NCI-H2196 treated with DMSO at 0.1 percent for 48 hours (cell line): ENCODE measurements around the gene SPAG5.

Source experiments
- DNase-seq: peaks from one replicate; lab custom pipeline; 2025; ENCODE audit not compliant: unreplicated experiment; lab: John Stamatoyannopoulos, UW

SPAG5 gene

DNA sequence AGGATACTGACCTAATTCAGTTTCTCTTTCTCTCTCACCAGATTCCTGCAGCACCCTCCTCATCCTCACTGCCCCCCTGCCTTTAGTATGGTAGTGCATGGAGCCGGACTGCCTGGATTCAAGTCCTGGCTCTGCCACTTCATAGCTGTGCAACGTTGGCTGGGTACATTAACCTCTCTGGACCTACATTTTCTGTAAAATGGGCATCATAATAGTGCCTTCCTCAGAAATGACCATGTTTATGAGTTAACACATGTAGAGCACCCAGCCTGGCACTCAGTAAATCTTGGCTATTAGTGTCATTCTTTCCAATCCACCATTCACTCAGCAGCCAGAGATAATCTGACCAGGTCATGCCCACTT, 53.7 kb downstream of the SPAG5 start:
- no peak for DNase-seq

DNA sequence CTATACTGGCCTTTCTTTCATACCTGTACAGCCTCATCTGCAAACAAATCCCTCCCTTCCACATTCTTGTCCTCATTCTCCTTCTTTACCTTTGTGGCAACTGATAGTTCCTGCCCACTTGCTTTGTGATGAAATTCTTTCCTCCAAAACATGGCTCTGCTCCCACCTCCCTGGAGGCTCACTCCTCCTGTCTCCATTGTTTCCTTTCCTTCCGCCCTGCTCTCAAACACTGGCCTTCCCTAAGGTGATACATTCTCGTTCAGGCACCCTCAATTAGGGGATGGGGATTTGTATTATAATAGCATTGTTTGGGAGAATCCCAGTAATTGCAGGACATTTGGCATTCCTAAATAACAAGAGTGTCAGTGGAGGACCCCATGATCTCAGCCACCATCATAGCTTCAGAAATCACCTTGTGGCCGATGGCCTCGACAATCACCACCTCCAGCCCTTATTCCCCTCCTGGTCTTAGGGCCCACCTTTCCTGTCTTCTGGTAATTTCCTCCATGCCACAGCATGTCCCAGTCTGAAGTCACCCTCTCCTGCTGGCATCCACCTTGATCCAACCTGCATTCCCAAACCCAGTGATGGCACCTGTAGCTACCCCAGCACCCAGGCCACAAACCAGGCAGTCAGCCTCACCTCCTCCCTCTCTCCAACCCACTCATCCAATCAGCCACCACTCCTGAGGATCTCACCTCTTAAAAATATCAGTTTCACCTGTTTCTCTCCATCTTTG, 54.3 kb downstream of the SPAG5 start:
- DNase-seq = no peak

DNA sequence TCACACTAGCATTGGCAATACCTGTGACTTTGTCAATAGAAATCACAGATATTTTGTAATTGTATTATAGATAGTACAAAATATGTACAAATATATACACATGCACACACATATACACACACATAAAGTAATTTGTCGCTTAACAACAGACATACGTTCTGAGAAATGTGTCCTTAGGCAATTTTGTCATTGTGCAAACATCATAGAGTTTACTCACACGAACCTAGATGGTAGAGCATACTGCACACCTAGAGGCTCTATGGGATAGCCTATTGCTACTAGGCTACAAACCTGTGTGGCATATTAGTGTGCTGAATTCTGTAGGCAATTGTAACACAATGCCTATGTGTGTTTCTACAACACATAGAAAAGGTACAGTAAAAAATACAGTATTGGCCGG, 57.4 kb downstream of the SPAG5 start:
- no peak for DNase-seq

DNA sequence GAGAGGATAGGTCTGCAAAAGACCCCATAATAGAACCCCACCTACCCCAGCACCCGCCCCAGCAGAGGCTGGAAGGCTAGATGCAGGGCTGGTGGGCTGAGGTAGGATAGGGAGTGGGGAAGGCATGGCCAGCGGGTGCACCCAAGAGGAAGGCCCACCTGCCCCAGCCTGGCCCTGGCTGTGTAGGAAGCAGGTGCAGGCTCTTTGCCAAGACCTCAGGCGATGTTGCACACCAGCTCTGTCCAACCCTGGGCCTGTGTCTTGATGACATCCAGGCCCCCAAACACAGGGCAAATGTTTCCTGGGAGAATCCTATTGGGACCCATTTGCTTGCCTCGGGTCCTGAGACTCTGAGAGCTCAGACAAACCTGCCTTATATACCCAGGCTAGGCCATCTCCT, 58.6 kb downstream of the SPAG5 start:
- DNase-seq = no peak

DNA sequence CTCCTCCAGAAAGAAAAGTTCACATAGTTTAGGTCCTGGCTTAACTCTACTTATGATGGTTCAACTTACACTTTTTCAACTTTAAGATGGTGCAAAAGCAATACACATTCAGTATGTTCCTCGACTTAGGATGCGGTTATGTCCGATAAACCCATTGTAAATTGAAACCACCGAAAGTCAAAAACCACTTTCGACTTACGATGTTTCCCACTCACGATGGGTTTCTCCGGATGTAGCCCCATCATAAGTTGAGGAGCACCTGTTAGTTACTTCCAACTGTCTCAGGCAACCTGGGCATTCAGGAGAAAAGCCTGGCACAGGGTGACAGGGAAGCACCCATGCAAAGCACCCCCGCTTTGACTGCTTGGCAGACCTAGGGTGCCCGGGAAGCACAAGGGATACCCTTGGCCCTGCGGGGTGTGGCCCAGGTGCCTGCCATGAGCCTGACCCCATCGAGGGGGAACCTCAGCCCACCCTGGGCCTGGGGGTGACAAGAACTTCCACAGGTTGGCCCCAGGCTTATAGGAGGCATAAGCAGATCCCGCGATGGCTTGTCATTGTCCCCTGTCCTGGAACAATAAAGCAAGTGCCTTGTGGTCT, 60.4 kb downstream of the SPAG5 start:
- no peak for DNase-seq

DNA sequence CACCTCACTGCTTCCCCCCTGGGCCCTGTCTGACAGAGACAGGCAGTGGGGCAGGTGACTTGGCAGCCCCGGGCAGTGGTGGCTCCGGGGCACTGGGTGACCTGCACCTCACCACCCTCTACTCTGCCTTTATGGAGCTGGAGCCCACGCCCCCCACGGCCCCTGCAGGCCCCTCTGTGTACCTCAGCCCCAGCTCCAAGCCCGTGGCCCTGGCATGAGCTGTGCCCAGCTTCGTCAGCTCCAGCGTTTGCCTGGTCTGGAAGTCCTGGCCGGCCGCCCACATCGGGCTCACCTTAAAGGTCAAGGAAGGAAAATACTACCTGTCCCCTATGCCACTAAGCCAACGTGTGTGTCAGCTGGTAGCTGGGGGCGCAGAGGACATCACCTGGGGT, 61.6 kb downstream of the SPAG5 start:
- no peak for DNase-seq

DNA sequence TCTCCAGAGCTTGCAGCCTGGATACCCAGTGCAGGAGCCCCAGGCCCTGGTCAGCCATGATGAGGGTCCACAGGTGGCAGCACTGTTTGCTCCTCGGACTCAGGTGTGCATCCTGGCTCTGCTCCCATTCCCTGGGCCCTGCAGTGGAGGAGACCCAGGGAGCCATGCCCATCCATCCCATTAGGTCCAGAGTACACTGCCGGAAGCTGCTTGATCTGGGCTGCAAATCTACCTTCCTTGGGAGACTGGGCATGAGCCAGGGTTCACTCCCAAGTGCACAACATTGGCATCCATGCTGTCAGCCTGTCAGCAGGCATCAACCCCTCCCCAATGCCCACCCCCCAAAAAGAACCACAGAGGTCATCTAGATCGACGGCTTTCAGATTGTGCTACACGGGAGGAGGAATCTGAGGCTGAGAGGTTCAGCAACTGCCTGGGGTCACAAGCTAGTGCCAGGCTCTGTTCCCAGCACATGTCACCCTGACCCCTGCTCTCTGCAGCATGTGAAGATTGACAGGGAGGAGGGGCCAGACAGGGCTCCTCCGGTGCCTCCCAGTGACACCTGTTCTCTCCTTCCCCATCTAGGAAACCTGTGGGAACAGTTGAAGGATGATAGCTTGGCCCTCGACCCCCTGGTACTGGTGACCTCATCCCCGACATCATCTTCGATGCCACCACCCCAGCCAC, 62.1 kb downstream of the SPAG5 start:
- no peak for DNase-seq

DNA sequence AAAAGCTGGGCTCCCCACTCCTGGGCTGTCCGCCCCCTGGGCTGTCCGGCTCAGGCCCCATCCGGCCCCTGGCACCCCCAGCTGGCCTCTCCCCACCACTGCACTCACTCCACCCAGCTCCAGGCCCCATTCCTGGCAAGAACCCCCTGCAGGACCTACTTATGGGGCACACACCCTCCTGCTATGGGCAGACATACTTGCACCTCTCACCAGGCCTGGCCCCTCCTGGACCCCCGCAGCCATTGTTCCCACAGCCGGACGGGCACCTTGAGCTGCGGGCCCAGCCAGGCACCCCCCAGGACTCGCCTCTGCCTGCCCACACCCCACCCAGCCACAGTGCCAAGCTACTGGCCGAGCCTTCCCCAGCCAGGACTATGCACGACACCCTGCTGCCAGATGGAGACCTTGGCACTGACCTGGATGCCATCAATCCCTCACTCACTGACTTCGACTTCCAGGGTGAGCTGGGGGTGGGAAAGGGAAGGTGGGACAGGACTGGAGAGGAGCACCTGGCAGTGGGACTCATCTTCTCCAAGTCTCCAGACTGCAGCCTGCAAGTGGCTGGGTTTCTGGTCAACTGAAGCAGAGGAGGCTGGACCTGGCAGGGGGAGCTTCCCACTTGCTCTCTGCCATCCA, 64.0 kb downstream of the SPAG5 start:
- DNase-seq = no peak

DNA sequence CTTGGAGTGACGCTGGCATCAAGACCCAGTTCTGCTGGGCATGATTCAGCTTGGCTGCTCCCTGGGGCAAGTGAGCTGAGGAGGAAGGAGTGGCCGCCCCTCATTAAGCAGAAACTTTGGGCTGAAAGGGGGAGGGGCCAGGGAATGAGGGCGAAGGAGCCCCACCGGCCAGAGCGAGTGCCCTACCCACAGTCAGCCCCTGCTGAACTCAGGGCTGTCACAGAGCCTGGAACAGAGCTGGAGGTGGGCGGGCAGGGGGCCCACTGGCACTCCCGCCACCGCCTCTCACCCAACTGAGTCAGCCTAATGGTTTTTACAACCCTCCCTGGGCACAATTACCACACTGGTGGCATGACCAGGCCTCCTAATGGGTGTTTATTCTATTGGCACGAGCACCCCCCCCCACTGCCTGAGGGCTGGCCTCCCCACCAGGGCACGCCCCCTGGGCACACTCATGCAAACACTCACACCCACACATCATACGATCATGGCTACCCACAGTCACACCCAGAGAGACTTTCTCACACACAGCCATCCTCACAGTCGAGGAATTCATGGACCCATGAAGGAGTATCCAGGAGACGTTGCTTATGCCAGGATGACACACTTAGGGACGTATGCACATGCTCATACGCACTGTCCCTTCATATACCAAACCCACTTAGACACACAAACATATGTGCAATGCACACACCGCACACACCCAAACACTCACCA, 65.6 kb downstream of the SPAG5 start:
- DNase-seq = no peak

DNA sequence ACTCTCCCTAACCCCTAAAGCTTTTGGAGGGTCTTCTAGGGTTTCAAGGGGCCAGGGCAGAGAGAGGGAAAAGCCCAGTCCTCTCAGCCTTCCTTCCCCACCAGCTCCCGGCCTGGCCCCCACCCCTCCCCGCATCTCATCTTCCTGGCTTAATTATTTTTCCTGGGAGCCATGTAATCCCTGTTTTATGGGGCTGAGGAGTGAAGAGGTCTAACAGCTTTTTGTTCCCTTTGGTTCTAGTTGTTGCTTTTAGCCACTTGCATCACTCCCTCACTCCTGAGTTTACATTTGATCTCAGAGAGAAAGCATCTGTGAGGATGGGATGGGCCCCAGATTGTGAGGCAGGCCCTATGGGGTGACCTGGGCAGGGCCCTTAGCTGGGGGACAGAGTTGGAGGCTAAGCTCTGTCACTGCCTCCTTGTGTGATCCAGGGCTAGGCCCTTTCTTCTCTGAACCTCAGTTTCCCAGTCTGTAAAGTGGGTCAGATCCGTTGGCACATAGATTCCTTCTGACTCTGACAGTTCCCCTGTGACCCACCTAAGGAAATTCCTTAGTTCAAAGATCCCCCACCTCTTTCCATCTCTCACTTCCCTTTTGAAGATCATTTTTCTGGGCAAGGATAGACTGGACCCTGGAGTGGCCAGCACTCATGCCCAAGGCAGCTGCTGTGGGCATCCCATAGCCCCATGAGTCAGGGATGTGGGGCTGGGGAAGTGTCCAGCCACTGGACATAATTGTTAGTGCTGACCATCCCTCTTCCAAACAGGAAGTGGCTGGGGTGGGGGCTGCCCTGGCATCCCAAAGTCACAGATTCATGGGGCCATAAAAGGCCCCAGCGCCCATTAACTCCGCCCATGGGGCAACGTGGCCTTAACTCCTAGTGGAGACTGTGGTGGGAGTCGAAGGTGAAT, 66.5 kb downstream of the SPAG5 start:
- no peak for DNase-seq

DNA sequence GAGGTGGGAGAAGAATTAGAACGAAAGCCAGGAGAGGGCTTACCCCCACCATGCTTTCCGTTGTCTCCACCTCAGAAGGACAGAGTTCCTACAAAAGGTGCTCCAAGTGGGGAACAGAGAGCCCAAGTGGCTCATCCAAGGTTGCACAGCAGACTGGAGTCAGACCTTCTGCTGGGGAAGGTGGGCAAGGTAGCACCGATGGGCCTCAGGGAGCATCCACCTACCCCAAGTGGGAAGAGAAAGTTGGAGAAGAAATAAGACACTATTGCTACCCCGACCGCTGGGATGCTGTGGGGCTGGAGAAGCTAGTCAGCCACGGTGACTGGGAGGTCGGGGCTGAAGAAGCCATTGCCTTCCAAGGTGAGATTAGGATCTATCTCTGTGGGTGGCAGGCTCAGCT, 67.9 kb downstream of the SPAG5 start:
- no peak for DNase-seq

DNA sequence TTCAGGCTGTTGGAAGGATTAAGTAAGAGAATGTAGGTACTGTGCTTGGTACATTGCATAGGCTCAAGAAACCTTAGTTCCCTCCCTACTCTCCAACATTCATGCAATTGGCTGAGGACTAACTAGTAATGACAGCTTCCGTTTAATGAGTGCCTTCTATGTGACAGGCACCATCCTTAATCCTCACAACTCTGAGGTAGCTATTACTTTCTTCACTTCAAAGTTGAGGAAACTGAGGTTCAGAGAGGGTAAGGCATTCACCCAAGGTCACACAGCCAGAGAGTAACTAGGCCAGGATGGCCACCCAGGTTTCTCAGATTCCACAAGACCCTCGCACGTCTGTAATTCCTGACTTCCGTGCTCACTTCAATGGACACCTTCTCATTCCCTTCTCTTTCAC, 68.6 kb downstream of the SPAG5 start:
- no peak for DNase-seq

DNA sequence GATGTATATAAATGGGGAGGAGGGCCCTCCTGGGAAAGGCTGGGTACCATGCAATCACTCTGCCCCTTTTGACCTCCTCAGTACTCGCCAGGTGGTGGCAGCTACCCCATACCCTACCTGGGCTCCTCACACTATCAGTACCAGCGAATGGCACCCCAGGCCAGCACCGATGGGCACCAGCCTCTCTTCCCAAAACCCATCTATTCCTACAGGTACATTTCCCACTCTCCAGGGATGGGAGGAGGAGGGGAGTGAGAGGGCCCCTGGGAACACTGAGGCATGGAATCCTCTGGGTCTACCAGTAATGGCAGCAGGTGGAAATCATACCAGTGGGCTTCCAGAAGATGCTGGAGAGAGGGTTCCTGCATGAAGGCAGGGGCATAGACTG, 69.8 kb downstream of the SPAG5 start:
- no peak for DNase-seq

DNA sequence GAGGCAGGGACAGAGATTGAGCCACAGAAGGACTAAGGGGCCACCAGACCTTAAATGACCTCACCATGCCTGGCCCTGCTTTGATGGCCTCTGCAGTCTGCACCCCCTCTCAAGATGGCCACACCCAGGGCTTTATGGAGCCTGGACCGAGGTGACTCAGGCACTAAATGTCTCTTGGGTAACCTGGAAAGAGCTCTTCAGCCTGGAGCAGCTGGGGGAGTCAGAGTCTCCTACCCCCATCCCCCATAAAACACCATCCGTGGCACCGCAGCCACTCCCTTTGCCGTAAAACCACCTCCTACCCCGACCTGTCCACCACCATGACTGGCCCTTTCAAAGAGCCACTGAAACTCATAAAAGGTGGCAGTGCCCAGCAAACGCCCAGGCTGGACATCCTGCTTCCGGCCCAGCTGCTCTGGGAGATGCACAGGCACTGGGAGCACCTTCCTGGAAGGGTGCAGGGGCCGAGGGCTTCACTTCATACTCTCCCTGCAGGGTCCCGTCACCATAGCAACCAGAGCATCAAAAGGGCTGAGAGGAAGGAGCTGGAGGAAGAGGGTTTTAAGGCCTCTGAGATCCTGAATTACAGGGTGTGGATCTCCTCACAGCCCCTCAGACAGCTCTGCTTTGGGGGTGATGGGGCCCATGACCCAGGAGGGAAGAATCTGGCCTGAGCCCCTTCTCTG, 70.4 kb downstream of the SPAG5 start:
- no peak for DNase-seq

DNA sequence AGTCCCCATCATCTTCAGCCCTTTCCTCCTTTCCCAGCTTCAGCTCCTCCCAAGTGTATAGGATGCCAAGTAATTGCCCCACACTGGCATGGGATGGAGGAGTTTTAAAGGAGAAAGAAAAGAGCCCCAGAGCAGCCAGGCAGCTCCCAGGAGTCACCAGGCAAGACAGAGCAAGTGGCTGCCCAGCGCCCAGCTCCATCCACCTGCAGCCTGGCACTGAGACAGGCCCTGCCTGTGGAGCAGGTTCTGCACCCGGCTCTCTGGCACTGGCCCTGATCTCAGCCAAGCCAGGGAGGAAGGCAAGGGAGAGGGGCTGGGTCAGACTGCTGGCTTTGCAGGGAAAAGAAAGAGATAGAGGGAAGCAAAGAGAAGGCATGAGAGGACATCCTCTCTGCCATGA, 71.0 kb downstream of the SPAG5 start:
- no peak for DNase-seq
